ENCODE measurements around the gene TMEM225B.
"Not testable (repeated sequence)": the region's sequence is repeated elsewhere in the genome, so short reads cannot be mapped to it uniquely, and the experiment has no call there.

TMEM225B gene

GRCh38 chr7:99597762-99598501, at the start of gene TMEM225B:
Gene TMEM225B (plus strand): TSS chr7:99598267. CDS start chr7:99604389, 6,122 bp downstream.
- DNase-seq (ENCODE audit: low read depth in 1 of 2, low spot score in 1 of 2): no peak

GRCh38 chr7:99549545-99549944, 48.5 kb upstream of the TMEM225B start:
- DNase-seq (ENCODE audit: low read depth in 1 of 2, low spot score in 1 of 2): not testable (repeated sequence)

- no peak for DNase-seq (ENCODE audit: low read depth in 1 of 2, low spot score in 1 of 2)
These were observed 46.7 kb upstream of the TMEM225B start for GRCh38 chr7:99551334-99551733.

GRCh38 chr7:99551767-99552463, 46.2 kb upstream of the TMEM225B start, which contains the start of gene FAM200A:
Gene FAM200A (minus strand): TSS chr7:99552114. CDS start chr7:99548407, 3,707 bp downstream.
- DNase-seq (ENCODE audit: low read depth in 1 of 2, low spot score in 1 of 2): peak; percentile 65 to 81

GRCh38 chr7:99553039-99553438, 45.0 kb upstream of the TMEM225B start:
- DNase-seq (ENCODE audit: low read depth in 1 of 2, low spot score in 1 of 2): no peak

- DNase-seq (ENCODE audit: low read depth in 1 of 2, low spot score in 1 of 2): no peak
These were observed 43.1 kb upstream of the TMEM225B start for GRCh38 chr7:99554939-99555338.

- no peak for DNase-seq (ENCODE audit: low read depth in 1 of 2, low spot score in 1 of 2)
These were observed 40.9 kb upstream of the TMEM225B start for GRCh38 chr7:99557196-99557607.

GRCh38 chr7:99557940-99558305, 40.1 kb upstream of the TMEM225B start:
- no peak for DNase-seq (ENCODE audit: low read depth in 1 of 2, low spot score in 1 of 2)

- peak; percentile 79 to 83 for DNase-seq (ENCODE audit: low read depth in 1 of 2, low spot score in 1 of 2)
These were observed 39.5 kb upstream of the TMEM225B start, which contains the start of gene ZNF655 for GRCh38 chr7:99558306-99559174. Gene ZNF655 (plus strand): TSS chr7:99558642. CDS start chr7:99560560, 1,918 bp downstream.

GRCh38 chr7:99559175-99559915, 38.7 kb upstream of the TMEM225B start:
- DNase-seq (ENCODE audit: low read depth in 1 of 2, low spot score in 1 of 2): no peak

- DNase-seq (ENCODE audit: low read depth in 1 of 2, low spot score in 1 of 2): no peak
These were observed 37.0 kb upstream of the TMEM225B start for GRCh38 chr7:99560834-99561736.

- DNase-seq (ENCODE audit: low read depth in 1 of 2, low spot score in 1 of 2): no peak
These were observed 36.4 kb upstream of the TMEM225B start for GRCh38 chr7:99561737-99562051.

GRCh38 chr7:99562114-99562784, 35.8 kb upstream of the TMEM225B start:
- no peak for DNase-seq (ENCODE audit: low read depth in 1 of 2, low spot score in 1 of 2)

- DNase-seq (ENCODE audit: low read depth in 1 of 2, low spot score in 1 of 2): peak in 1 of 2 donors; percentile 47
These were observed 35.2 kb upstream of the TMEM225B start for GRCh38 chr7:99562832-99563231.

GRCh38 chr7:99563650-99564049, 34.4 kb upstream of the TMEM225B start:
- no peak for DNase-seq (ENCODE audit: low read depth in 1 of 2, low spot score in 1 of 2)

GRCh38 chr7:99568770-99569169, 29.3 kb upstream of the TMEM225B start:
- DNase-seq (ENCODE audit: low read depth in 1 of 2, low spot score in 1 of 2): not testable (repeated sequence)

GRCh38 chr7:99571768-99572167, 26.3 kb upstream of the TMEM225B start:
- no peak for DNase-seq (ENCODE audit: low read depth in 1 of 2, low spot score in 1 of 2)

GRCh38 chr7:99573257-99573656, 24.8 kb upstream of the TMEM225B start:
- DNase-seq (ENCODE audit: low read depth in 1 of 2, low spot score in 1 of 2): no peak

- no peak for DNase-seq (ENCODE audit: low read depth in 1 of 2, low spot score in 1 of 2)
These were observed 21.8 kb upstream of the TMEM225B start for GRCh38 chr7:99576251-99576650.

All from activated CD4-positive, alpha-beta T cell treated with anti-CD3 and anti-CD28 coated beads, Interleukin-2, amount 50 U/mL, for 24 hours (primary cell).